H9 (cell line): ENCODE measurements around the gene RPL12. TPM values are rescaled to one million over a fixed set of nuclear protein-coding genes. Genes with fewer than 3 reads are reported as not detected.

Experiments used
- DNase-seq: peaks from one replicate; pipeline ENCODE4 v3.0.0-alpha.2; 2017
- H2AFZ ChIP-seq: one replicate; pipeline ENCODE4 v1.6.1; 2013; ENCODE audit warnings: mild to moderate bottlenecking, low read length, control low read depth, moderate library complexity
- H2AK5ac ChIP-seq: 2 replicates; pipeline ENCODE4 v1.6.1; 2013; ENCODE audit warnings: low read length, control low read depth, mixed read lengths; ENCODE audit not compliant: insufficient read length
- H2BK120ac ChIP-seq: one replicate; pipeline ENCODE4 v1.6.1; 2013; ENCODE audit warnings: low read depth, mild to moderate bottlenecking, low read length, control low read depth, inconsistent platforms; ENCODE audit not compliant: poor library complexity, severe bottlenecking
- H2BK12ac ChIP-seq: 2 replicates; pipeline ENCODE4 v1.6.1; 2013; ENCODE audit warnings: low read length, control low read depth, mixed read lengths, low read depth; ENCODE audit not compliant: insufficient read length
- H2BK15ac ChIP-seq: 2 replicates; pipeline ENCODE4 v1.6.1; 2013; ENCODE audit warnings: low read depth, low read length, control low read depth
- H2BK20ac ChIP-seq: one replicate; pipeline ENCODE4 v1.6.1; 2013; ENCODE audit warnings: low read depth, mild to moderate bottlenecking, low read length, control low read depth, inconsistent platforms; ENCODE audit not compliant: poor library complexity, severe bottlenecking
- H2BK5ac ChIP-seq: 2 replicates; pipeline ENCODE4 v1.6.1; 2013; ENCODE audit warnings: low read length, control low read depth, mixed read lengths; ENCODE audit not compliant: insufficient read length
- H3K14ac ChIP-seq: 2 replicates; pipeline ENCODE4 v1.6.1; 2013; ENCODE audit warnings: low read length, control low read depth; ENCODE audit not compliant: insufficient read depth
- H3K18ac ChIP-seq: 2 replicates; pipeline ENCODE4 v1.6.1; 2013; ENCODE audit warnings: low read depth, mild to moderate bottlenecking, mixed read lengths, low read length, control low read depth; ENCODE audit not compliant: insufficient read length
- H3K23ac ChIP-seq: 2 replicates; pipeline ENCODE4 v1.6.1; 2013; ENCODE audit warnings: low read length, control low read depth, mixed read lengths, low read depth; ENCODE audit not compliant: insufficient read length
- H3K23me2 ChIP-seq: 2 replicates; pipeline ENCODE4 v1.6.1; 2013; ENCODE audit warnings: low read depth, mild to moderate bottlenecking, mixed read lengths, low read length, control low read depth; ENCODE audit not compliant: insufficient read length, poor library complexity, severe bottlenecking
- H3K27ac ChIP-seq: 2 replicates; pipeline ENCODE4 v1.5.1; 2013; ENCODE audit warnings: low read length, control low read depth, mixed read lengths, low read depth; ENCODE audit not compliant: insufficient read length
- H3K27me3 ChIP-seq: 2 replicates; pipeline ENCODE4 v1.6.1; 2013; ENCODE audit warnings: low read length, control low read depth, inconsistent platforms; ENCODE audit not compliant: insufficient read depth
- H3K4ac ChIP-seq: 2 replicates; pipeline ENCODE4 v1.6.1; 2013; ENCODE audit warnings: low read depth, mild to moderate bottlenecking, control low read depth, inconsistent platforms, low read length, moderate library complexity
- H3K4me1 ChIP-seq: 2 replicates; pipeline ENCODE4 v1.6.1; 2013; ENCODE audit warnings: low read length, control low read depth, inconsistent platforms; ENCODE audit not compliant: insufficient read depth
- H3K4me2 ChIP-seq: 2 replicates; pipeline ENCODE4 v1.6.1; 2013; ENCODE audit warnings: low read length, control low read depth, mixed read lengths; ENCODE audit not compliant: insufficient read length, insufficient read depth
- H3K56ac ChIP-seq: 2 replicates; pipeline ENCODE4 v1.6.1; 2013; ENCODE audit warnings: low read depth, mild to moderate bottlenecking, mixed read lengths, low read length, control low read depth; ENCODE audit not compliant: insufficient read length
- H3K79me1 ChIP-seq: 2 replicates; pipeline ENCODE4 v1.6.1; 2013; ENCODE audit warnings: low read depth, mild to moderate bottlenecking, moderate library complexity, low read length, control low read depth, inconsistent platforms; ENCODE audit not compliant: insufficient read depth, poor library complexity, severe bottlenecking
- H3K79me2 ChIP-seq: 2 replicates; pipeline ENCODE4 v1.6.1; 2013; ENCODE audit warnings: low read length, control low read depth, inconsistent platforms; ENCODE audit not compliant: insufficient read depth
- H3K9ac ChIP-seq: 2 replicates; pipeline ENCODE4 v1.6.1; 2013; ENCODE audit warnings: low read length, control low read depth, mixed read lengths; ENCODE audit not compliant: insufficient read length; ENCODE audit errors: extremely low read depth
- H3K9me3 ChIP-seq: one replicate; pipeline ENCODE4 v1.6.1; 2013; ENCODE audit warnings: low read depth, low read length, inconsistent platforms; ENCODE audit not compliant: control insufficient read depth
- H3T11ph ChIP-seq: one replicate; pipeline ENCODE4 v1.6.1; 2013; ENCODE audit warnings: mild to moderate bottlenecking, low read length, control low read depth, inconsistent platforms
- H4K20me1 ChIP-seq: one replicate; pipeline ENCODE4 v1.6.1; 2013; ENCODE audit not compliant: control insufficient read depth, insufficient read length, insufficient read depth
- H4K5ac ChIP-seq: 2 replicates; pipeline ENCODE4 v1.6.1; 2013; ENCODE audit warnings: low read depth, mild to moderate bottlenecking, mixed read lengths, low read length, control low read depth; ENCODE audit not compliant: insufficient read length
- H4K8ac ChIP-seq: replicated peaks from 2 replicates; pipeline ENCODE4 v1.6.1; 2013; ENCODE audit warnings: low read length, control low read depth, mixed read lengths, low read depth; ENCODE audit not compliant: insufficient read length
- H4K91ac ChIP-seq: 2 replicates; pipeline ENCODE4 v1.6.1; 2013; ENCODE audit warnings: low read depth, mild to moderate bottlenecking, moderate library complexity, mixed read lengths, low read length, control low read depth; ENCODE audit not compliant: insufficient read length
- H3K27ac Mint-ChIP-seq, 3 experiments: 2 replicates in 2 of 3; 3 replicates in 1 of 3; pipeline ENCODE4 v1.8.0; 2020 to 2021; ENCODE audit warnings: mixed read lengths in 3 of 3, mild to moderate bottlenecking in 1 of 3, moderate library complexity in 1 of 3
- H3K27me3 Mint-ChIP-seq: 2 replicates; pipeline ENCODE4 v1.8.0; 2021; ENCODE audit warnings: low read depth, mild to moderate bottlenecking, moderate library complexity, mixed read lengths
- H3K36me3 Mint-ChIP-seq, 3 experiments: 2 replicates in 2 of 3; 3 replicates in 1 of 3; pipeline ENCODE4 v1.8.0; 2020 to 2021; ENCODE audit warnings: low read depth in 3 of 3, mixed read lengths in 3 of 3; ENCODE audit not compliant: insufficient read depth in 1 of 3
- H3K4me1 Mint-ChIP-seq, 2 experiments: 2 replicates each; pipeline ENCODE4 v1.8.0; 2020; ENCODE audit warnings: mixed read lengths in 2 of 2
- H3K4me3 Mint-ChIP-seq, 2 experiments: 2 replicates in 1 of 2; 3 replicates in 1 of 2; pipeline ENCODE4 v1.8.0; 2020 to 2021; ENCODE audit warnings: mild to moderate bottlenecking in 2 of 2, mixed read lengths in 2 of 2, moderate library complexity in 1 of 2
- H3K9me3 Mint-ChIP-seq, 2 experiments: 2 replicates in 1 of 2; 3 replicates in 1 of 2; pipeline ENCODE4 v1.8.0; 2020; ENCODE audit warnings: mild to moderate bottlenecking in 2 of 2, mixed read lengths in 2 of 2, moderate library complexity in 1 of 2
- WGBS: extraction: QIAGEN DNeasy Blood & Tissue Kit; methylation state at CpG from one replicate; pipeline ENCODE4 v1.1.7; 2013; ENCODE audit warnings: missing lambda C conversion rate, low lambda C conversion rate, mixed read lengths; ENCODE audit not compliant: insufficient read length; ENCODE audit errors: extremely low coverage; 5-methylcytosine and 5-hydroxymethylcytosine counted together
- total RNA-seq: library from RNA; stranded (reverse); gene quantifications from 2 replicates; pipeline ENCODE4 v1.2.1, GENCODE V29; 2021
- TF ChIP-seq, protein P1 (sequence below): fragments of 200-600 bp; sonication (generic); conservative IDR thresholded peaks from 3 replicates; pipeline ENCODE4 v1.8.0; 2021; ENCODE audit warnings: antibody characterized with exemption, mild to moderate bottlenecking

RPL12 gene
- total RNA-seq, 1 experiment from 2014 or later, result 1,710 TPM

DNA sequence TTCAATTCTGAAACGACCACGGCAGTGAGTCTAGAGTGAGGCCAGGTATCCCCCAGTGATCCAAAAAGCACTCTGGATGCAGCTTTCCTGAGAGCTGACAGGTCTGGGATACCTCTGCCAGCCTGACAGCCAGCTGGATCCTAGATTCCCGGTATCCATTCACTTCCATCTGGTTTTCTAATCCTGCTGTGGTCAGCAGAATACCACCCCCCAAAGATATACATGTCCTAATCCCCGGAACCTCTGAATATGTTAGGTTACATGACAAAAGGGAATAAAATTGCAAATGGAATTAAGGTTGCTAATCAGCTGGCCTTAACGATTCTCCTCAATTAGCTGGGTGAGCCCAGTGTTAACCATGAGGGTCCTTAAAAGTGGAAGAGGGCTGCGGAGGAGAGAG is 28.4 kb downstream of the RPL12 start:
- Histone ChIP-seq H2AFZ (no peak overlapping the region), H2BK15ac (no peak overlapping the region), H3K9ac (no peak overlapping the region), H2AK5ac (no peak overlapping the region), H3K14ac (no peak overlapping the region), H2BK20ac (no peak overlapping the region), H3K56ac (no peak overlapping the region), H3K18ac (no peak overlapping the region), H3K79me2 (peaks cover 8% of the 10 kb centered on the region; the same call in 1 of the 2 replicates), H4K5ac (no peak overlapping the region), H4K91ac (no peak overlapping the region), H3K4me1 (no peaks in the 10 kb centered on the region; the same call in 1 of the 2 replicates), H3K27ac (no peak overlapping the region), H3K9me3 (no peaks in the 10 kb centered on the region), H3K79me1 (peaks cover 3% of the 10 kb centered on the region), H3K23me2 (peaks cover 12% of the 10 kb centered on the region), H3K4me2 (peak overlapping the region; percentile 97), H3K23ac (no peak overlapping the region), H3K4ac (no peak overlapping the region), H4K20me1 (no peaks in the 10 kb centered on the region), H3K27me3 (no peaks in the 10 kb centered on the region), H2BK12ac (no peak overlapping the region), H4K8ac (no peak overlapping the region), H2BK5ac (no peak overlapping the region), H3T11ph (no peak overlapping the region), H2BK120ac (no peak overlapping the region)
- H3K9me3 Mint-ChIP-seq, result no peaks in the 10 kb centered on the region
- H3K4me3 Mint-ChIP-seq, result peak overlapping the region; percentile 96 to 97
- H3K36me3 Mint-ChIP-seq, result peaks cover 3 to 11% (median 7%) of the 10 kb centered on the region in 3 experiments; a peak in 6 of 7 replicates
- H3K27ac Mint-ChIP-seq, result no peak overlapping the region
- H3K4me1 Mint-ChIP-seq, result peaks cover 36 to 37% of the 10 kb centered on the region in 2 experiments
- no peak for DNase-seq
- TF ChIP-seq, protein P1, sequence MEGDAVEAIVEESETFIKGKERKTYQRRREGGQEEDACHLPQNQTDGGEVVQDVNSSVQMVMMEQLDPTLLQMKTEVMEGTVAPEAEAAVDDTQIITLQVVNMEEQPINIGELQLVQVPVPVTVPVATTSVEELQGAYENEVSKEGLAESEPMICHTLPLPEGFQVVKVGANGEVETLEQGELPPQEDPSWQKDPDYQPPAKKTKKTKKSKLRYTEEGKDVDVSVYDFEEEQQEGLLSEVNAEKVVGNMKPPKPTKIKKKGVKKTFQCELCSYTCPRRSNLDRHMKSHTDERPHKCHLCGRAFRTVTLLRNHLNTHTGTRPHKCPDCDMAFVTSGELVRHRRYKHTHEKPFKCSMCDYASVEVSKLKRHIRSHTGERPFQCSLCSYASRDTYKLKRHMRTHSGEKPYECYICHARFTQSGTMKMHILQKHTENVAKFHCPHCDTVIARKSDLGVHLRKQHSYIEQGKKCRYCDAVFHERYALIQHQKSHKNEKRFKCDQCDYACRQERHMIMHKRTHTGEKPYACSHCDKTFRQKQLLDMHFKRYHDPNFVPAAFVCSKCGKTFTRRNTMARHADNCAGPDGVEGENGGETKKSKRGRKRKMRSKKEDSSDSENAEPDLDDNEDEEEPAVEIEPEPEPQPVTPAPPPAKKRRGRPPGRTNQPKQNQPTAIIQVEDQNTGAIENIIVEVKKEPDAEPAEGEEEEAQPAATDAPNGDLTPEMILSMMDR, result no peak
- no peaks in the 10 kb centered on the region for H3K27me3 Mint-ChIP-seq
- no CpG with 5 or more reads among the region's 6 CpGs for WGBS
